Measurements from ENCODE around the gene CDV3. TPM values are rescaled to one million over a fixed set of nuclear protein-coding genes. Genes with fewer than 3 reads are reported as not detected.

CDV3 gene
- total and polyA plus RNA-seq, 3 experiments from 2014 or later: 71.5 to 322 (median 298) TPM

DNA sequence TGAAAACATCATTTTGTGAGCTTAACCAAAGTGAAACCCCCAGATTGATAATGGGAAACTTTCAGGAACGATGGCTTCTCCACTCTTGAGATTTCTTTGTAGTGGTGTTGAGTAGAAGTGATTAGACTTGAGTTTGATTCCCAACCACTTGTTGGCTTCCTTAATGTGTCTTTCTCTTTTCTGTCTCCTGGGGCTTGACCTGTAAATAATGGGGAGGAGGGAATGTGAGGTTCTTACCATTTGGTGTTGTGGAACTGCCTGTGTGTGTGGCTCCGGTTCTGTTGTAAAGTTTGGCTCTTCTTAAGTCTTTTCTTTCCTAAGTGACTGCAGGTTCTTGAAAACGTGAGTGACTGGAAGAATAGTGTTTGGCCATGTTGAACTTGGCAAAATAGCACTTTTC lies 2.7 kb downstream of the CDV3 start:
- Histone ChIP-seq H3K9me3 (ENCODE audit: low read length) (no peaks in the 10 kb centered on the region), H3K36me3 (ENCODE audit: insufficient read depth, low read length) (peaks cover 31% of the 10 kb centered on the region), H3K4me1 (ENCODE audit: insufficient read depth, low read length) (peaks cover 60% of the 10 kb centered on the region), H3K4me3 (ENCODE audit: low read length) (peak overlapping the region; percentile 52), H3K27me3 (ENCODE audit: insufficient read depth, low read length, poor library complexity, severe bottlenecking) (no peaks in the 10 kb centered on the region), H3K27ac (ENCODE audit: low read depth, low read length) (no peak overlapping the region)
- CTCF ChIA-PET: interaction anchor here (1.2 to 4.9 kb wide), 2 partner anchors 87 kb away, joined by 3 to 29 read pairs; no protein-coding TSS in a partner anchor
- Mint-ChIP-seq H3K9me3 (no peaks in the 10 kb centered on the region), H3K36me3 (peaks cover 8 to 64% (median 10%) of the 10 kb centered on the region in 3 donors), H3K27me3 (peaks cover 0 to 3% of the 10 kb centered on the region in 2 donors), H3K27ac (peak overlapping the region; percentile 78 to 99 (median 96)), H3K4me3 (peak overlapping the region; percentile 86 to 99 (median 97)), H3K4me1 (peaks cover 70 to 78% (median 77%) of the 10 kb centered on the region in 3 donors)
- POLR2A ChIA-PET: interaction anchor here (0.6 to 4.4 kb wide), 2 partner anchors 86 to 110 kb away, joined by 5 to 50 read pairs; no protein-coding TSS in a partner anchor
- no peak for DNase-seq

DNA sequence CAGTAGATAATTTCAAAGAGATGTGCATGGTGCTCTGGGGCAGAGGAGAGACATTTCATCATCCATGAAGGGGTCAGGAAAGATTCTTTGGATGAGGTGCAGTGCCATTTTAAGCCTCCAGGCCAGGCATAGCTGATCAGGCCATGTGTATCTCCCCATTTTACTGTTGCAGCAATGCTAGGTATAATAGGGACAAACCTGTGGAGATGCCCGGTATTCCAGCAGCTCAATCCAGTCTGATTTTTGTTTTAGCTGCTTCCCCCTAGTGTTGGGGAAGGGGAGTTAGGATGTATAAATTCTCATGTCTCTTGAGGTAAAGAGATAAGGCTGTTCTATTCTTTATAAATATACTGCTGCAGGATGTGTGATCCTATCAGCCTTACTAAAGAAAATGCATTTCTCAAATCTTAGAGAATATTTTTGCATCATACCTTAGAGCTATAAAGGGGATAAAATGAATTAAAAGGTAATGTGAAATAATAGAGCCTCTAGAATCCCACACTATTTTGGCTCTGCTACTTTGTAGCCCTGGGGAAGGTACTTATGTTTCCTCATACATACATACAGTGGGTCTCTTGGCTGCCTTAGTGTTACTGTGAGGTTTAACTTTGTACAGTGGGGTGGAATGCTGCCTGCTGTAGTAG lies 5.2 kb downstream of the CDV3 start:
- CTCF ChIA-PET: interaction anchor here (0.9 to 4.9 kb wide), 10 partner anchors 9 to 853 kb away, joined by 3 to 29 read pairs (median 5); no protein-coding TSS in a partner anchor

GRCh38 chr3:133583396-133583795 lies 9.9 kb downstream of the CDV3 start:
- H3K4me3 Mint-ChIP-seq: peak overlapping the region in 1 of 7 donors; percentile 27
- peaks cover 0 to 92% (median 15%) of the 10 kb centered on the region in 3 donors for H3K36me3 Mint-ChIP-seq
- peaks cover 55% of the 10 kb centered on the region for H3K36me3 ChIP-seq (ENCODE audit: insufficient read depth, low read length)
- no peaks in the 10 kb centered on the region for H3K9me3 ChIP-seq (ENCODE audit: low read length)
- ChIA-PET CTCF (interaction anchor here (1.4 kb wide), 1 partner anchor 9 kb away, joined by 3 read pairs; no protein-coding TSS in a partner anchor), POLR2A (interaction anchor here (1.1 kb wide), 1 partner anchor 10 kb away, joined by 3 read pairs; the partner anchor contains the start of gene CDV3)
- no peak overlapping the region for H3K27ac ChIP-seq (ENCODE audit: low read depth, low read length)
- no peaks in the 10 kb centered on the region for H3K9me3 Mint-ChIP-seq
- H3K27me3 ChIP-seq (ENCODE audit: insufficient read depth, low read length, poor library complexity, severe bottlenecking): no peaks in the 10 kb centered on the region
- no peaks in the 10 kb centered on the region for H3K27me3 Mint-ChIP-seq
- DNase-seq: no peak
- peak overlapping the region in 5 of 8 donors; percentile 12 to 92 (median 25) for H3K27ac Mint-ChIP-seq
- peaks cover 42 to 77% (median 65%) of the 10 kb centered on the region in 3 donors for H3K4me1 Mint-ChIP-seq
- no peak overlapping the region for H3K4me3 ChIP-seq (ENCODE audit: low read length)
- H3K4me1 ChIP-seq (ENCODE audit: insufficient read depth, low read length): peaks cover 36% of the 10 kb centered on the region

More for the DNA sequence above, 5.2 kb downstream of the CDV3 start:
- no peak overlapping the region for H3K27ac ChIP-seq (ENCODE audit: low read depth, low read length)
- H3K4me3 ChIP-seq (ENCODE audit: low read length): no peak overlapping the region
- peak overlapping the region; percentile 41 to 97 (median 67) for H3K4me3 Mint-ChIP-seq
- H3K27me3 ChIP-seq (ENCODE audit: insufficient read depth, low read length, poor library complexity, severe bottlenecking): no peaks in the 10 kb centered on the region
- POLR2A ChIA-PET: interaction anchor here (0.9 to 1.6 kb wide), 3 partner anchors 87 to 1162 kb away, joined by 3 to 4 read pairs (median 4); partner anchors contain the start of gene DNAJC13
- no peaks in the 10 kb centered on the region for H3K9me3 ChIP-seq (ENCODE audit: low read length)
- peak overlapping the region; percentile 4 to 95 (median 81) for H3K27ac Mint-ChIP-seq
- peaks cover 44% of the 10 kb centered on the region for H3K36me3 ChIP-seq (ENCODE audit: insufficient read depth, low read length)
- no peaks in the 10 kb centered on the region for H3K9me3 Mint-ChIP-seq
- peaks cover 72 to 87% (median 85%) of the 10 kb centered on the region in 3 donors for H3K4me1 Mint-ChIP-seq
- H3K27me3 Mint-ChIP-seq: no peaks in the 10 kb centered on the region
- H3K36me3 Mint-ChIP-seq: peaks cover 8 to 87% (median 20%) of the 10 kb centered on the region in 3 donors
- no peak for DNase-seq
- H3K4me1 ChIP-seq (ENCODE audit: insufficient read depth, low read length): peaks cover 68% of the 10 kb centered on the region

DNA sequence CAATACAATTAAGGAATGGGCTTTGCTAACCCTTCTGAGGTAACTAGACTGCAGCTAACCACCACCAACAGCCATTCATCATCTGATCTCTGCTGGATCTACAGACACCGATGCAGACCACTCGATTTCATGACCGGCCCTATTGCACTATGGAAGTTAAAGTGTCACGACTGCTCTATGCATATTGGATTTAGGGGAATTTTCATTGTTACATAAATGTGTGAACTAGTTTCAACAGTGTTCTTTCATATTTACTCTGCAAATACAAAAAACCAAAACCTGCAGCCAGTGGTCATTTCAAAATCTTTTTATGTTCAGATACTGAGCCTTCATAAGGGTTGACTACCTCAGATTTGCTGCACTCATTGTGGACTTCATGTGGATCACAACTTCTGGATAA lies 14.5 kb downstream of the CDV3 start:
- H3K27me3 Mint-ChIP-seq: no peaks in the 10 kb centered on the region
- Histone ChIP-seq H3K36me3 (ENCODE audit: insufficient read depth, low read length) (peaks cover 44% of the 10 kb centered on the region), H3K4me1 (ENCODE audit: insufficient read depth, low read length) (peaks cover 3% of the 10 kb centered on the region), H3K4me3 (ENCODE audit: low read length) (no peak overlapping the region), H3K27me3 (ENCODE audit: insufficient read depth, low read length, poor library complexity, severe bottlenecking) (no peaks in the 10 kb centered on the region), H3K9me3 (ENCODE audit: low read length) (no peaks in the 10 kb centered on the region), H3K27ac (ENCODE audit: low read depth, low read length) (no peak overlapping the region)
- CTCF ChIA-PET: interaction anchor here (0.9 to 1.0 kb wide), 2 partner anchors 9 to 100 kb away, joined by 3 read pairs; no protein-coding TSS in a partner anchor
- DNase-seq: no peak
- H3K4me1 Mint-ChIP-seq: peaks cover 19 to 58% (median 51%) of the 10 kb centered on the region in 3 donors
- no peak overlapping the region for H3K4me3 Mint-ChIP-seq
- H3K36me3 Mint-ChIP-seq: peaks cover 0 to 68% (median 18%) of the 10 kb centered on the region in 3 donors
- POLR2A ChIA-PET: no interaction called here
- H3K27ac Mint-ChIP-seq: peak overlapping the region in 4 of 8 donors; percentile 17 to 96 (median 54)
- no peaks in the 10 kb centered on the region for H3K9me3 Mint-ChIP-seq

GRCh38 chr3:133588784-133589465 lies 15.4 kb downstream of the CDV3 start:
- Histone ChIP-seq H3K36me3 (ENCODE audit: insufficient read depth, low read length) (peaks cover 42% of the 10 kb centered on the region), H3K9me3 (ENCODE audit: low read length) (no peaks in the 10 kb centered on the region), H3K27me3 (ENCODE audit: insufficient read depth, low read length, poor library complexity, severe bottlenecking) (no peaks in the 10 kb centered on the region), H3K4me3 (ENCODE audit: low read length) (no peak overlapping the region), H3K27ac (ENCODE audit: low read depth, low read length) (no peak overlapping the region), H3K4me1 (ENCODE audit: insufficient read depth, low read length) (no peaks in the 10 kb centered on the region)
- H3K4me1 Mint-ChIP-seq: peaks cover 20 to 53% (median 46%) of the 10 kb centered on the region in 3 donors
- peaks cover 0 to 59% (median 15%) of the 10 kb centered on the region in 3 donors for H3K36me3 Mint-ChIP-seq
- H3K9me3 Mint-ChIP-seq: no peaks in the 10 kb centered on the region
- H3K4me3 Mint-ChIP-seq: no peak overlapping the region
- ChIA-PET POLR2A (no interaction called here), CTCF (interaction anchor here (1.3 kb wide), 1 partner anchor 11 kb away, joined by 5 read pairs; no protein-coding TSS in a partner anchor)
- H3K27me3 Mint-ChIP-seq: no peaks in the 10 kb centered on the region
- DNase-seq: no peak
- H3K27ac Mint-ChIP-seq: peak overlapping the region in 5 of 8 donors; percentile 46 to 96 (median 73)

DNA sequence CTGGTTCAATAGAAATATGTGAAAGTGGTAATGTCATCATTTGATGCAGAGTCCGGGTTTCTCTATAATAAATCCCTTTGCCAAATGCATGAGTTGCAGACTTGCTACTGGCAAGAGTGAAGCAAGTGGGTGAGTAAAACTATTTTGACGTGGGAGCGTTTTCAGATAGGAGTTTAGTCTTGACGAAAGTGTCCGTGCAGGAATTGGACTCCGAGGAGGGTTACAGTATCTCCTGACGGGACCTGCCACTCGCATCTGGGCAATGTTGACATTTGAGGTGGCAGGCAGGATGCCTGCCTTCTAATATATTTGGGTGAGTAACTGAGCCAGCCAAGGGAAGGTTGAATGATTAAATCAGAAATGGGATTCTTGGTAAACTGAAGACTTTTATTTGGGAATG lies 16.0 kb downstream of the CDV3 start:
- ChIA-PET POLR2A (no interaction called here), CTCF (interaction anchor here (1.3 kb wide), 1 partner anchor 11 kb away, joined by 5 read pairs; no protein-coding TSS in a partner anchor)
- peaks cover 37% of the 10 kb centered on the region for H3K36me3 ChIP-seq (ENCODE audit: insufficient read depth, low read length)
- Mint-ChIP-seq H3K36me3 (peaks cover 0 to 53% (median 15%) of the 10 kb centered on the region in 3 donors), H3K9me3 (no peaks in the 10 kb centered on the region), H3K4me1 (peaks cover 20 to 53% (median 46%) of the 10 kb centered on the region in 3 donors), H3K4me3 (no peak overlapping the region), H3K27ac (peak overlapping the region in 5 of 8 donors; percentile 46 to 96 (median 66)), H3K27me3 (no peaks in the 10 kb centered on the region)
- H3K4me3 ChIP-seq (ENCODE audit: low read length): no peak overlapping the region
- no peaks in the 10 kb centered on the region for H3K27me3 ChIP-seq (ENCODE audit: insufficient read depth, low read length, poor library complexity, severe bottlenecking)
- no peaks in the 10 kb centered on the region for H3K4me1 ChIP-seq (ENCODE audit: insufficient read depth, low read length)
- no peak overlapping the region for H3K27ac ChIP-seq (ENCODE audit: low read depth, low read length)
- no peak for DNase-seq
- H3K9me3 ChIP-seq (ENCODE audit: low read length): no peaks in the 10 kb centered on the region

- no peak overlapping the region for H3K27ac ChIP-seq (ENCODE audit: low read depth, low read length)
- peak overlapping the region in 5 of 8 donors; percentile 12 to 82 (median 53) for H3K27ac Mint-ChIP-seq
- peaks cover 27% of the 10 kb centered on the region for H3K36me3 ChIP-seq (ENCODE audit: insufficient read depth, low read length)
- POLR2A ChIA-PET: no interaction called here
- H3K4me3 ChIP-seq (ENCODE audit: low read length): no peak overlapping the region
- CTCF ChIA-PET: interaction anchor here (0.9 to 1.0 kb wide), 2 partner anchors 12 to 13 kb away, joined by 3 to 5 read pairs; no protein-coding TSS in a partner anchor
- H3K4me1 Mint-ChIP-seq: peaks cover 21 to 55% (median 47%) of the 10 kb centered on the region in 3 donors
- H3K4me3 Mint-ChIP-seq: no peak overlapping the region
- no peaks in the 10 kb centered on the region for H3K9me3 Mint-ChIP-seq
- H3K4me1 ChIP-seq (ENCODE audit: insufficient read depth, low read length): no peaks in the 10 kb centered on the region
- H3K27me3 ChIP-seq (ENCODE audit: insufficient read depth, low read length, poor library complexity, severe bottlenecking): no peaks in the 10 kb centered on the region
- H3K9me3 ChIP-seq (ENCODE audit: low read length): no peaks in the 10 kb centered on the region
- DNase-seq: no peak
- no peaks in the 10 kb centered on the region for H3K27me3 Mint-ChIP-seq
- H3K36me3 Mint-ChIP-seq: peaks cover 0 to 37% (median 15%) of the 10 kb centered on the region in 3 donors
Measured at GRCh38 chr3:133591271-133591742, 17.8 kb downstream of the CDV3 start.
